Vagina (tissue), 2 donors: Measurements from ENCODE around the gene UBE2U. TPM values are rescaled to one million over a fixed set of nuclear protein-coding genes. Genes with fewer than 3 reads are reported as not detected.

Source experiments
- DNase-seq, 2 donors: peaks; one replicate each; pipeline ENCODE4 v3.0.0-alpha.2; 2017; ENCODE audit errors: extremely low spot score in 2 of 2
- H3K27ac ChIP-seq: fragments of 200-600 bp; sonication (generic); one replicate; pipeline ENCODE4 v1.5.1; 2019
- H3K27me3 ChIP-seq: fragments of 200-600 bp; sonication (generic); one replicate; pipeline ENCODE4 v1.5.1; 2019
- H3K36me3 ChIP-seq, 2 donors: fragments of 200-600 bp; sonication (generic); one replicate each; pipeline ENCODE4 v1.5.1; 2017 to 2019
- H3K4me1 ChIP-seq: fragments of 200-600 bp; sonication (generic); one replicate; pipeline ENCODE4 v1.5.1; 2019
- H3K4me3 ChIP-seq, 2 donors: fragments of 200-600 bp; sonication (generic); 1 replicate in 1 of 2; 2 replicates in 1 of 2; pipeline ENCODE4 v1.5.1; 2016 to 2019
- H3K9me3 ChIP-seq: fragments of 200-600 bp; sonication (generic); one replicate; pipeline ENCODE4 v1.5.1; 2019
- POLR2A ChIP-seq, 2 donors: fragments of 450-650 bp; IDR thresholded peaks; one replicate each; pipeline ENCODE4 v1.6.1; 2017; ENCODE audit warnings: antibody characterized with exemption in 2 of 2, mild to moderate bottlenecking in 2 of 2, moderate library complexity in 2 of 2
- POLR2AphosphoS5 ChIP-seq, 2 donors: sonication (generic); formaldehyde crosslinking; IDR thresholded peaks; one replicate each; pipeline ENCODE4 v1.9.0; 2017; ENCODE audit warnings: antibody characterized with exemption in 2 of 2, mild to moderate bottlenecking in 2 of 2, low read depth in 1 of 2; ENCODE audit not compliant: insufficient read depth in 1 of 2
- intact Hi-C: fragments of 100-400 bp; cut with DNase I; formaldehyde crosslinking; loops from one replicate; pipeline ENCODE4 v1.15.1; 2023
- total RNA-seq: library from RNA; depleted of rRNA; stranded (reverse); fragments of >200 nt; gene quantifications from one replicate; pipeline ENCODE4 v1.2.3, GENCODE V29; 2016
- TF ChIP-seq, protein P1 (sequence below), 3 experiments: fragments of 450-650 bp in 2 of 3; fragments of 200-600 bp in 1 of 3; sonication (generic) in 1 of 3; IDR thresholded peaks; one replicate each; pipeline ENCODE4 v1.5.1; 2017 to 2019; ENCODE audit warnings: antibody characterized with exemption in 3 of 3, mild to moderate bottlenecking in 2 of 3, moderate library complexity in 2 of 3

UBE2U gene
- total RNA-seq, 1 donor from 2014 or later: not detected

DNA sequence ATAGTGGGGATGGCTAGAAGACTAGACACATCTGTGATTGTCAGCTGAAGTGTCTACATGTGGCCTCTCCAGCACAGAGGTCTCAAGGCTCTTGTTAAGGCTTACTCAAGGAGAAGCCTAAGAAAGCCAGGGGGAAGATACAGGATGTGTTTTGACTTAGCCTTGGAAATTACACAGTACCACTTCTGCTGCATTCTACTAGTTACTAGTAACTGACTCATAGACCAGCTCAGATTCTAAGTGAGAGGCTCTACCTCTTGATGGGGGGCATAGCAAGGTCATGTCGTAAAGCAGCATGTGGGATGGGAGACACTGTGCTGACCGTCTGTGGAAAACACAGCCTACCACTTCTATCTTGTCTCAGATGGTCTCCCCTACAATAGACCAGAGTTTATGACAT lies 99.5 kb downstream of the UBE2U start:
- Histone ChIP-seq H3K36me3 (no peaks in the 10 kb centered on the region), H3K9me3 (no peaks in the 10 kb centered on the region), H3K4me1 (no peaks in the 10 kb centered on the region), H3K27me3 (no peaks in the 10 kb centered on the region), H3K27ac (no peak overlapping the region), H3K4me3 (no peak overlapping the region)
- no peak for TF ChIP-seq POLR2A (IDR thresholded peaks at IDR 0.05)
- no peak for TF ChIP-seq POLR2AphosphoS5 (IDR thresholded peaks at IDR 0.05; ENCODE audit: insufficient read depth in 1 of 2, low read depth in 1 of 2)
- TF ChIP-seq, protein P1, sequence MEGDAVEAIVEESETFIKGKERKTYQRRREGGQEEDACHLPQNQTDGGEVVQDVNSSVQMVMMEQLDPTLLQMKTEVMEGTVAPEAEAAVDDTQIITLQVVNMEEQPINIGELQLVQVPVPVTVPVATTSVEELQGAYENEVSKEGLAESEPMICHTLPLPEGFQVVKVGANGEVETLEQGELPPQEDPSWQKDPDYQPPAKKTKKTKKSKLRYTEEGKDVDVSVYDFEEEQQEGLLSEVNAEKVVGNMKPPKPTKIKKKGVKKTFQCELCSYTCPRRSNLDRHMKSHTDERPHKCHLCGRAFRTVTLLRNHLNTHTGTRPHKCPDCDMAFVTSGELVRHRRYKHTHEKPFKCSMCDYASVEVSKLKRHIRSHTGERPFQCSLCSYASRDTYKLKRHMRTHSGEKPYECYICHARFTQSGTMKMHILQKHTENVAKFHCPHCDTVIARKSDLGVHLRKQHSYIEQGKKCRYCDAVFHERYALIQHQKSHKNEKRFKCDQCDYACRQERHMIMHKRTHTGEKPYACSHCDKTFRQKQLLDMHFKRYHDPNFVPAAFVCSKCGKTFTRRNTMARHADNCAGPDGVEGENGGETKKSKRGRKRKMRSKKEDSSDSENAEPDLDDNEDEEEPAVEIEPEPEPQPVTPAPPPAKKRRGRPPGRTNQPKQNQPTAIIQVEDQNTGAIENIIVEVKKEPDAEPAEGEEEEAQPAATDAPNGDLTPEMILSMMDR (IDR thresholded peaks at IDR 0.05): no peak
- intact Hi-C loops: no loop called here
- no peak for DNase-seq

DNA sequence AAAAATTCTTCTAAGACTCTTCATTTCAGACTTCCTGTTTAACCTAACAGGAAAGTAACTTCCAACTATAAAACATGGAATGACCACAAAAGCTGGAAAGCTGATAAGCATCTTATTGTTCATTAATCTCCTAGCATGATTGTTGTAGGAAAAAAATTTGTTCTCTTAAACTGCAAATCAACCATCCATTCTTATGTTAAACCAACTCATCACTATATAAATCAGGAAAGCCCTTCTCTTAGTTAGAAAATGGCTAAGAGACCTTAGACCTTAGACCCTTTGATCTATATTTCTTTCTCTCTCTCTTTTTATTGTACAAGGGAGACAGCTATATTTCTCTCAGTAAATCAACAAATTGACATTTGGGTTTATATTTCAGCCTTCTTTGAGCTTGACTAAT lies 101.4 kb downstream of the UBE2U start:
- TF ChIP-seq POLR2A (IDR thresholded peaks at IDR 0.05): no peak
- TF ChIP-seq, protein P1 (IDR thresholded peaks at IDR 0.05): no peak
- TF ChIP-seq POLR2AphosphoS5 (IDR thresholded peaks at IDR 0.05; ENCODE audit: insufficient read depth in 1 of 2, low read depth in 1 of 2): no peak
- no peaks in the 10 kb centered on the region for H3K27me3 ChIP-seq
- peaks cover 8% of the 10 kb centered on the region for H3K4me1 ChIP-seq
- H3K36me3 ChIP-seq: no peaks in the 10 kb centered on the region
- no peaks in the 10 kb centered on the region for H3K9me3 ChIP-seq
- intact Hi-C loops: no loop called here
- H3K4me3 ChIP-seq: no peak overlapping the region
- no peak overlapping the region for H3K27ac ChIP-seq
- no peak for DNase-seq

DNA sequence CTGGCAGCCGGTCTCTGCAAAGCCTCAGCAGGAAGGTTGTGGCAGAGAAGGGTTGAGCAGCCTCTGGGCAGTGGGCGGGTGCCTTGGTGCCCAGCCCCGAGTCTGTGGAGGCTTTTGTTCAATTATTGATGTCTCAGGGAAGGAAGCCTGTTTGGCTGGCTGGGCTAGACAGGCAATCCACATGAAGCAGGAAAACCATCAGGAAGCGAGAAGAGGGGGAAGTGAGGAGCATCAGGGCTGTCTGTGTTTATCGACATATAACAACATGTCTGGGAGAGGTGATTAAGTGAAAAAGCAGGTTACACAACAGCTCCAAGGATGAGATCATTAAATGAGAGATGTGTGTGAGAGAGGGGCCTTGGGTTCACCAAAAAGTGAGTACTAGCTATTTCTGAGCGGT lies 105.4 kb downstream of the UBE2U start:
- Histone ChIP-seq H3K27ac (no peak overlapping the region), H3K4me3 (no peak overlapping the region), H3K27me3 (no peaks in the 10 kb centered on the region), H3K4me1 (peaks cover 11% of the 10 kb centered on the region), H3K9me3 (no peaks in the 10 kb centered on the region), H3K36me3 (no peaks in the 10 kb centered on the region)
- no peak for DNase-seq
- TF ChIP-seq, protein P1 (IDR thresholded peaks at IDR 0.05): no peak
- TF ChIP-seq POLR2AphosphoS5 (IDR thresholded peaks at IDR 0.05; ENCODE audit: insufficient read depth in 1 of 2, low read depth in 1 of 2): peak in 1 of 2 donors; percentile 44
- intact Hi-C loops: no loop called here

DNA sequence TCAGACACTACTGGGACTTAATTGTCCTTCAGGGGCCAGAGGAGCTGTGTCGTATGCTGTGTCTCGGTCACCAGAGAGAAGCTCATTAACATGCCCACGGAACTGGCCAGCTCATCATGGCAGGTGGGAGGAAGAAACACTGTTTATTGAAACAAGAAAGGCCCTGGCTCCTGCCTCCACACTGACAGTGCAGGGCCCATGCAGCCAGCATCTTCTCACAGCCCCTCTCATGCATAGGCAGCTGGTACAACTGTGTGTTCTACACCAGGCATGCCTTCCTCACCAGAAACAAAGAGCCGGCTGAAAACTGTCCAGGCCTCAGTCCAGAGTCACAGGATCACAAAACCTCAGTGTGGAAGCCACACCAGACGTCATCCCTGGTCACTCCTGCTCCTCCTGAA lies 106.0 kb downstream of the UBE2U start:
- DNase-seq: no peak
- Histone ChIP-seq H3K9me3 (no peaks in the 10 kb centered on the region), H3K27me3 (no peaks in the 10 kb centered on the region), H3K4me3 (no peak overlapping the region), H3K4me1 (peaks cover 11% of the 10 kb centered on the region), H3K27ac (no peak overlapping the region), H3K36me3 (no peaks in the 10 kb centered on the region)
- intact Hi-C loops: no loop called here
- no peak for TF ChIP-seq POLR2A (IDR thresholded peaks at IDR 0.05)
- no peak for TF ChIP-seq POLR2AphosphoS5 (IDR thresholded peaks at IDR 0.05; ENCODE audit: insufficient read depth in 1 of 2, low read depth in 1 of 2)
- TF ChIP-seq, protein P1 (IDR thresholded peaks at IDR 0.05): no peak

DNA sequence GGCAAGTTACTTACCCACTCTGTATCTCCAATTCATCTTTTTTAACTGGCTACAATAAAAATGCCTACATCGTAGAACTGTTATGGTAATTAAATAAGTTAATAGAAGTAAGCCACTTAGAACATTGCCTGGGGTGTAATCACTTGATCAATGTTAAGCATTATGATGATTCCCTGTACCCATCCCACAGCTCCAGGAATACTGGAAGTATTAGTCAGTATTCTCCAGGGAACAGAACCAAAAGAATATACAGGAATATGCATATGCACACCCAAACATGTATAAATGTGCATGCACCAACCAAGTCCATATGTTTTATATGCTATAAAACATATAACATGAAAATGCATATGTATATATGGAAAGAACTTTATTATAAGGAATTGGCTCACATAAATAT lies 107.3 kb downstream of the UBE2U start:
- Histone ChIP-seq H3K27me3 (no peaks in the 10 kb centered on the region), H3K4me1 (peaks cover 11% of the 10 kb centered on the region), H3K36me3 (no peaks in the 10 kb centered on the region), H3K27ac (no peak overlapping the region), H3K9me3 (no peaks in the 10 kb centered on the region), H3K4me3 (no peak overlapping the region)
- no peak for TF ChIP-seq POLR2AphosphoS5 (IDR thresholded peaks at IDR 0.05; ENCODE audit: insufficient read depth in 1 of 2, low read depth in 1 of 2)
- TF ChIP-seq, protein P1 (IDR thresholded peaks at IDR 0.05): no peak
- no peak for TF ChIP-seq POLR2A (IDR thresholded peaks at IDR 0.05)
- intact Hi-C loops: no loop called here
- no peak for DNase-seq
